Measurements from ENCODE around the gene KSR1.
"Not testable (repeated sequence)": the region's sequence is repeated elsewhere in the genome, so short reads cannot be mapped to it uniquely, and the experiment has no call there.

The KSR1 gene

GRCh38 chr17:27455236-27455913, 873 bp upstream of the KSR1 start:
- no peak for DNase-seq

DNA sequence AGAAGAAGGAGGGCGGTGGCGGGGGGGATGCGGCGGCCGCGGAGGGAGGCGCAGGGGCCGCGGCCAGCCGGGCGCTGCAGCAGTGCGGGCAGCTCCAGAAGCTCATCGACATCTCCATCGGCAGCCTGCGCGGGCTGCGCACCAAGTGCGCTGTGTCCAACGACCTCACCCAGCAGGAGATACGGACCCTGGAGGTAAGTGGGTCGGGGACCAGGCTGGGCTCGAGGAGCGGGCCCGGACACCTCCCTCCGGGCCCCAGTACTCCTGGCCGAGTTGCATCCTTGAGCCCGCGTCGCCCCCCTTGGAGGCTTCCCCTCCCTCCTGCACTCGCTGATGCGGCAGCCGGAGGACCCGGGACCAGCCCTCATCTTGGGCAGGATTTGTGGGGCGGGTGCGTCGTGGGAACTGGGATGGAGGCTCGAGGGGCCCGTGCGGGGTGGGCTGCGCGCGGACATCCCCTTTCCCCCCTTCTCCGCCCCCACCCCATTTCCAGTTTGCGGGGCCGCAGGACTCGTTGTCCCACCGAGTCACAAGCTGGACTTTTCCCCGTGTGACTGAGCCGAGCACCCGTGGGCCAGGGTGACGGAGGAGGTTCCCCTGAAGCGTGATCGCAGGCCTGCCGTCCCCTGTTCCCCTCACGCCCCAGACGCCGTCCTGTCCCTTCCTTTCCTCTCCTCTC, 572 bp downstream of the KSR1 start:
- DNase-seq: no peak

DNA sequence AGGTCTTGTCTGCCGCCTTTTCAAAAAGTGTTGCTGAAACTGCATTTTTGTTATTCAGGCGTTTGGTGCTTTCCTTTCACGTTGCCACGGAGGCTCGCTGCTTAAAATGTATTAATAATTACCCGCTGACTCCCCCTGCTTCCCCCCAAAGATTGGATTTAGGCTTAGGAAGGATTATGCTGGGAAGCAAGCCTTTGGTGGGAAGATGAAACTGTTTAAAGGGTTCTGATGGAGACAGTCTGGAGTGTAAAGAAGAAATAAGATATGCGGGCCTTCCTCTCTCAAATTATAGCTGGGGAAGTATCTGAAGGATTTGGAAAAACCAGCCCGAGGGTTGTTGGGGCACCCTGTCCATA, 1.1 kb downstream of the KSR1 start:
- DNase-seq: no peak

GRCh38 chr17:27457731-27458523, 1.7 kb downstream of the KSR1 start:
- DNase-seq: no peak

DNA sequence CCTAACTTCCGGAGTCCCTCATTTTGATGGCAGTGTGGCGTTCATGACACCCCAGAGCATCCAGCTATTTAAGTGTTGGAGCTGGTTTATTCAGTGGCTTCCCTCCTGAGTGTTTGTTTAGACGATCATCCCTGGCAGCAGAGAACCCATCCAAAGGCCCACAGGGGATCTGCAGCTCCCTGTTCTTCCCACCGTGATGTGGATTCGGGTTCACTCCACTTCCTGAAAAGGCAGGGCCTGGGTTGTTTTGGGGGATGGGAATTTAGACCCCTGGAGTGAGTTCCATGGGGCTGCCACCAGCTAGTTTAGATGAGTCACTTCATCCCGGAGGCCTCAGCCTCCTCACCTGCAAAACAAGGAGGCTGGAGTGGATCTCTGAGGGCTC, 2.3 kb downstream of the KSR1 start:
- DNase-seq: no peak

DNA sequence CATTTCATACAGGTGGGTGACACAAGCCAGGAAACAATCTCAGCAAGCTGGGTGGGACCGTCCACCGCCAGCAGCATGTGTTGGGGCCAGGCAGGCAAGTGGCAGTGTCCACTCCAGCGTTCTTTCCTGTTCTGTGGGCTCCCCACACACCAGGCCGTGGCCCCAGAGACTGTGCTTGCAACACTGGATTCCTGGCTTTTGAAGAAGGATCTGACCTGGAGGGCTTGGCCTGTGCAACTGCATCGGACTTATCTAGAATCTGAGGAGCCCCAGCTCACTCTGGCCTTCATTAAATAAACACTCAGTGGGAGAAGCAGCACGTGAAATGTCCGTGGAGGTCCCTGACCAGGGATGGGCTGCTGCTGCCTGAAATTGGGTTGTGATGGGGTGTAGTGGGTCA, 3.2 kb downstream of the KSR1 start:
- no peak for DNase-seq

DNA sequence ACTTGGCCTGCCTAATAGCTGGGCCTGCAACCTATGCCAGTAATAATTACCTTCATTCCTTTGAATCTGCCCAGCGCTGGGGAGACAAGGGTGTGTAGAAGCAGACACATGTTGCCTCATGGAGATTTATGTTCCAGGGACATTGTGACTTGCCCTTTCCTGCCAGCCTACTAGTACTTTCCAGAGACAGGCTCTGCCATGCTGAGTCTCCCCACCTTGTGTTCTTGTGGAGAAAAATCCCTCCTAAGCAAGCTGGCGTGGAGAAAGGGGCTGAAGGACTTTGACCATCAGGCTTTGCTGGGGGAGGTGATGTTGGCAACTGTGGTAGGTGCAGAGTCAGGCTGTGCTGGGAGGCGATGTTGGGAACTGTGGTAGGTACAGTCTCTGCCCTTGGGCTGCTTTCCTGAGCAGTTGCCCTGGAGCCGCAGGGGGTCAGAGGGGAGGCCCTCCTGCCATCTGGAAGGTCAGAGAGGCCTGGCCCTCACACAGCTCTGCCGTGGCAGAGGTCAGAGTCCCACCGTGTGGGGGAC, 4.0 kb downstream of the KSR1 start:
- DNase-seq: no peak

DNA sequence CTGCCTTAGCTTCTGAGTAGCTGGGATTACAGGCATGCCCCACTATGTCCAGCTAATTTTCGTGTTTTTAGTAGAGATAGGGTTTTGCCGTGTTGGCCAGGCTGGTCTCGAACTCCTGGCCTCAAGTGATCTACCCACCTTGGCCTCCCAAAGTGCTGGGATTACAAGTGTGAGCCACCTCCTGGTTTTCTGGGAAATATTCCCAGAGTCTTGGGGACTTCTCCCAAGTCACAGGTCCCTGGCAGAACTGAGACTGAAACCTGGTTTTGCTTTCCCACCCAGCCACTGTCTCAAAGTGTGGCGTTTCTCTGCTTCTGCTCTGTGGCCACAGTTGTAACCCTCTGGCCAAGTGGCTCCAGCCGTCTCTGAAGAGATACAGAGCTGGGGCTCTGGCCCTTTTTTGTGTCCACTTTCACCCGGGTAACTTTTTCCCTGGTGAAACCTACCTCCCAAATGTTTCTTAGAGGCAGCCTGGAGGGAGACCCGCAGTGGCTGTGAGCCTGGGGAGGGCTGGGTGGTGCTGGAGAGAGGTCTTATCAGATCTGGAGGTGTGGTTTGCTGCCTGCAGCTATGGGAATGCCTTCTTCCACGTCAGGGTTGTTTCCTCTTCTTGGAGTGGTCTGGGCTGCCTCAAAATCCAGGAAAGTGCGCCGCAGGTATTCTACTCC, 5.1 kb downstream of the KSR1 start:
- DNase-seq: no peak

GRCh38 chr17:27462149-27462548, 5.9 kb downstream of the KSR1 start:
- DNase-seq: no peak

- no peak for DNase-seq
These were observed 6.5 kb downstream of the KSR1 start for GRCh38 chr17:27462714-27463113.

DNA sequence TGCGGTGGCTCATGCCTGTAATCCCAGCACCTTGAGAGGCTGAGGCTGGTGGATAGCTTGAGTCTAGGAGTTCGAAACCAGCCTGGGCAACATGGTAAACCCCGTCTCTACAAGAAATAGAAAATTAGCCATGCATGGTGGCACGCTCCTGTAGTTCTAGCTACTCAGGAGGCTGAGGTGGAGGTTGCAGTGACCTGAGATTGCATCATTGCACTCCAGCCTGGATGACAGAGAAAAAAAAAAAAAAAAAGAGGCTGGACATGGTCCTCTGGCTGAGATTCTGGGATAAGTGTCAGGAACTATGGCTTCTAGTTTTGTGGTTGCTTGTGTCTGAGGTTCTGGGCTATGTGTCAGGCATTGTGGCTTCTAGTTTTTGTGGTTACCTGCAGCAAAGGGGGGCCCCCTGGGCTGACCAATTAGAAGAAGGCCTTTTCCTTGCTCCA, 7.0 kb downstream of the KSR1 start:
- DNase-seq: no peak

GRCh38 chr17:27464019-27464418, 7.8 kb downstream of the KSR1 start:
- DNase-seq: not testable (repeated sequence)

DNA sequence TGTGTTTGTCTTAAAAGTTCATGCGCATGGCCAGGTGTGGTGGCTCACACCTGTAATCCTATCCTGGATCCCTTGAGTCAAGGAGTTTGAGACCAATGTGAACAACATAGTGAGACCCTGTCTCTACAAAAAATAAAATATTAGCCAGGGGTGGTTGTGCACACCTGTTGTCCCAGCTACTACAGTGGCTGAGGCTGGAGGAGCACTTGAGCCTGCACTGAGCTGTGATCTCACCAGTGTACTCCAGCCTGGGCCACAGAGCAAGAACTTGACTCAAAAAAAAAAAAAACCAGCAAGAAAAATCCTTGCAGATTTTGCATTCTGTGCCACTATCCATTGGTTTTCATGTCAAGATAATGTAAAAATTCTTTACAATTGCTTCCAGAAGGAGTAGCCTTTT, 8.2 kb downstream of the KSR1 start:
- no peak for DNase-seq

DNA sequence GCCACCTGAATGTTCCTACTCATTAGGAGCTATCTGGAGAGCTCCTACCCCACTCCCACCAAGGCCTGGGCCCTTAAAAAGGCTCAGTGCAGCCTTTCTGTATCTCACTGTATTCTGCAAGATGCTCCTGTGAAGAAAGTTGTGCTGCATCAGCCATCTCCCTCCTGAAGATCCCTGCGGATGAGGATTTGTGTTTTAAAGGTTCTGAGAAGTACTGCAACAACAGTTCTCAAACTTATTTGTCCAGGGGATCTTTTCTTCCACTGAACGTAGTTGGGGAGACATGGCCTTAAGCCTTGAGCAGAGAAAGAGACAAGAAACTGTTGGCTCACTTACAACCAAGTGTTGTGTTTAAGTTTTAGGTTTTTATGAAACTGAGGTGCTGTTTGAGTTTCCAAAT, 9.6 kb downstream of the KSR1 start:
- DNase-seq: not testable (repeated sequence)

GRCh38 chr17:27466376-27466742, 10.1 kb downstream of the KSR1 start:
- no peak for DNase-seq

GRCh38 chr17:27466743-27467375, 10.6 kb downstream of the KSR1 start:
- DNase-seq: peak; percentile 74

GRCh38 chr17:27469256-27469655, 13.0 kb downstream of the KSR1 start:
- DNase-seq: no peak

DNA sequence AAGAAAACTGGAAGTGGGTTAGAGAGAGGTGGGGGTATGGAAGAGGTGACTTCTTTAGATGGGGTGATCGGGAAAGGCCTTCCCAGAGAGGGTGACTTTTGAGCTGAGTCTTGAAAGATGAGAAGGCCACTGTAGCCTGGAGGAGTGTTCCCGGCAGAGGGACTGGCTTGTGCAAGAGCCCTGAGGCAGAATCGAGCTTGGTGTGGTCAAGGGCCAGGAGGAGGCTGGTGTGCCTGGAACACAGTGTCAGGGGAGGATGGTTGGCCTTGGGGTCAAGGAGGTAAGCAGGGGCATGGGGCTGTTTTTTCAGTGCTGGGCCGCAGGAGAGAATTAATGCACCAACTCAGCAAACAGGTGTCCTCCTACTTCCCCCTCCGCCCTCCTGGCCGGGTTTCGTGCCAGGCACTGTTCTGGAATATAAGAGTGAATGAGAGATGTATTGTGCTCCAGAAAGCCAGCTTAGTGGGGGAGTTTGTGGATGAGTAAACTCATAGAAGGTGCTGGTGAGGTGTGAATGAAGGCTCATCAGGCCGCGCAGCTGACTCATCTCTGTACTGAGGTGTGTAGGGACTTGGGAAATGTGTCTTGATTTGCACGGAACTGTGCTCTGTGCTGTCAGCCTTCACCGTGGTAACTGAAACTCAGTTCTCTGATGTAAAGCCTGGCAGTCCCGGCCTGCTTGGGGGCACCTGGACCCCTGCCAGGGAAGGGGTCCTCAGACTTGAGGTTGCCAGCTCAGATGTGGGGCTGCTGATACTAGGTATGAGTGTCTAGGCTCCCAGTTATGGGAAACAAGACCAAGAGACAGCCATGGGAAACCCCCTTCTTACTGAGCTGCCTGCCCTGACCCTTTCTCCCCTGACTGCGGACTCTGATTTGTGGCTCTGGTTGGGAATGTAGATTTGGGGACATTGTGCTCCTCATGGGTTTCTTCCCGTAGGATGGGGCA, 15.3 kb downstream of the KSR1 start:
- peak; percentile 70 for DNase-seq

DNA sequence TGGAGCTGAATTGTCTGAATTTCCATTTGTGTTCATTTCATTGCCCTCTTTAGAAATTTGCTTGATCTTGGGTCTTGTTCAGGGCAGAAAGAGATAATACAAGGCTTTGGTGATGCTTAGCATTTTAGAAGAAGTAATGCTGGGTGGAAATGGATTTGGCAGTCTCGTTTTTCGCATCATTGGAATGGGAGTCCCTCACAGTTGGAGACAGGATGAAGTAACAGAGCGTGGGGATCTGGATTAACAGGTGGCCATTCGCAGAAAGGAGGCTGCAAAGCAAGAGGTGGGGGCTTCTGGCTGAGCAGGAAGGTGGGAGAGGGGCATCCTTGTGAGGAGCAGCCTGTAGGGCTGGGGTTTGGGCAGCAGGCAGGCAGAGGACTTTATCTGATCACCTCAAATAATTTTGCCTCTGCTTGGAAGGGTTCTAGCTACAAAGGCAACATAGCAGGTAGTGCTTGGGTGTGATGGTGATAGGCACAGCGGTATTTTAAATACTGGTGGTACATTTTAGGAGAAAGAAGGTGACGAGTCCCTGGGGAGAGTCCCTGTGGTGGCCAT, 17.0 kb downstream of the KSR1 start:
- DNase-seq: no peak

- peak; percentile 69 for DNase-seq
These were observed 17.7 kb downstream of the KSR1 start for GRCh38 chr17:27473748-27474609.

Measured in activated CD4-positive, CD25-positive, alpha-beta regulatory T cell treated with anti-CD3 and anti-CD28 coated beads, Interleukin-2, amount 50 U/mL, for 72 hours (primary cell).